Measurements from ENCODE around the gene TMCO1. TPM values are rescaled to one million over a fixed set of nuclear protein-coding genes. Genes with fewer than 3 reads are reported as not detected.

TMCO1 gene
- polyA plus RNA-seq, 1 experiment = 200 TPM

DNA sequence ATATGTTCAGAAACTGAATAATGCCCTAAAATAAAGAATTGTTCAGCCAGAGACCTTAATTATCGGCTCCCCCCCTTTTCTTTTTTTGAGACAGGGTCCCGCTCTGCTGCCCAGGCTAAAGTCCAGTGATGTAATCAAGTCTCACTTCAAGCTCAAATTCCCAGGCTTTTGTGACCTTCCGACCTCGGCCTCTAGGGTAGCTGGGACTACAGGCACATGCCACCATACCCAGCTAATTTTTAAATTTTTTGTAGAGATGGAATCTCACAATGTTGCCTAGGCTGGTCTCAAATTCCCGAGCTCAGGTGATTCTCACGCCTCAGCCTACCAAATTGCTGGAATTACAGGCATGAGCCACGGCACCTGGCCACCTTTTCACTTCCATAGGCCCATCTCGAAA is 26.5 kb downstream of the TMCO1 start:
- ChIA-PET POLR2A (interaction anchor here (0.9 kb wide), 1 partner anchor 157 kb away, joined by 3 read pairs; no protein-coding TSS in a partner anchor), CTCF (interaction anchor here (0.5 to 5.0 kb wide), 5 partner anchors 9 to 182 kb away, joined by 3 to 22 read pairs (median 5); no protein-coding TSS in a partner anchor)
- TF ChIP-seq, protein P1, sequence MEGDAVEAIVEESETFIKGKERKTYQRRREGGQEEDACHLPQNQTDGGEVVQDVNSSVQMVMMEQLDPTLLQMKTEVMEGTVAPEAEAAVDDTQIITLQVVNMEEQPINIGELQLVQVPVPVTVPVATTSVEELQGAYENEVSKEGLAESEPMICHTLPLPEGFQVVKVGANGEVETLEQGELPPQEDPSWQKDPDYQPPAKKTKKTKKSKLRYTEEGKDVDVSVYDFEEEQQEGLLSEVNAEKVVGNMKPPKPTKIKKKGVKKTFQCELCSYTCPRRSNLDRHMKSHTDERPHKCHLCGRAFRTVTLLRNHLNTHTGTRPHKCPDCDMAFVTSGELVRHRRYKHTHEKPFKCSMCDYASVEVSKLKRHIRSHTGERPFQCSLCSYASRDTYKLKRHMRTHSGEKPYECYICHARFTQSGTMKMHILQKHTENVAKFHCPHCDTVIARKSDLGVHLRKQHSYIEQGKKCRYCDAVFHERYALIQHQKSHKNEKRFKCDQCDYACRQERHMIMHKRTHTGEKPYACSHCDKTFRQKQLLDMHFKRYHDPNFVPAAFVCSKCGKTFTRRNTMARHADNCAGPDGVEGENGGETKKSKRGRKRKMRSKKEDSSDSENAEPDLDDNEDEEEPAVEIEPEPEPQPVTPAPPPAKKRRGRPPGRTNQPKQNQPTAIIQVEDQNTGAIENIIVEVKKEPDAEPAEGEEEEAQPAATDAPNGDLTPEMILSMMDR (IDR thresholded peaks at IDR 0.05; ENCODE audit: low read depth, low read length) = no peak
- no peaks in the 10 kb centered on the region for H3K9me3 ChIP-seq (ENCODE audit: control insufficient read depth, insufficient read depth, low read length)
- no peaks in the 10 kb centered on the region for H3K27me3 ChIP-seq (ENCODE audit: control insufficient read depth, insufficient read depth, low read length)
- no peak overlapping the region for H3K4me3 ChIP-seq (ENCODE audit: low read depth, low read length)
- H3K27ac ChIP-seq (ENCODE audit: low read depth, low read length) = no peak overlapping the region
- no peak for DNase-seq (ENCODE audit: low read depth, low spot score)

DNA sequence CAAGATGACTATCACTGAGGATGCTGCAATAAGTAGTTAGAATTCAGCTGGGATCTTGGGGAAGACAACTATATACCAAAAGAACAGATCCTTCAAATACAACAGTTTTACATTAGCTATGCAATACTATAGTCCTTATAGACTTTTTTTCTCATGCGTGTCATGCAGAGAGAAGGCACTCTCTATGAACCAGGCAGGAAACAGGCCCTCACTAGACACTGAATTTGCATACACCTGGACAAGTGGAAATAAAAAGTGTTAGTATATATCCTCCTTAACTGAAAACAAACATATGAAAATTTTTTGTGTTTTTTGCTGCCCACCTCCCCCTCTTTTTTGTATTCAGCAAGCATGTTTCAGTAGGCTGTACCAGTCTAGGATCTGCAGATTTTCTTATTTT is 29.9 kb downstream of the TMCO1 start:
- H3K27ac ChIP-seq (ENCODE audit: low read depth, low read length) = no peak overlapping the region
- no peak for DNase-seq (ENCODE audit: low read depth, low spot score)
- TF ChIP-seq, protein P1 (IDR thresholded peaks at IDR 0.05; ENCODE audit: low read depth, low read length) = no peak
- ChIA-PET POLR2A (no interaction called here), CTCF (interaction anchor here (0.9 to 3.7 kb wide), 3 partner anchors 136 to 190 kb away, joined by 4 to 20 read pairs (median 4); no protein-coding TSS in a partner anchor)
- H3K9me3 ChIP-seq (ENCODE audit: control insufficient read depth, insufficient read depth, low read length) = peaks cover 3% of the 10 kb centered on the region; the same call in 1 of the 2 replicates
- no peaks in the 10 kb centered on the region for H3K27me3 ChIP-seq (ENCODE audit: control insufficient read depth, insufficient read depth, low read length)
- H3K4me3 ChIP-seq (ENCODE audit: low read depth, low read length) = no peak overlapping the region

GRCh38 chr1:165737196-165737595 is 31.5 kb downstream of the TMCO1 start:
- ChIA-PET POLR2A (no interaction called here), CTCF (interaction anchor here (1.5 to 3.7 kb wide), 3 partner anchors 177 to 742 kb away, joined by 4 to 20 read pairs (median 7); no protein-coding TSS in a partner anchor)
- TF ChIP-seq, protein P1 (IDR thresholded peaks at IDR 0.05; ENCODE audit: low read depth, low read length) = no peak
- Histone ChIP-seq H3K4me3 (ENCODE audit: low read depth, low read length) (no peak overlapping the region), H3K27me3 (ENCODE audit: control insufficient read depth, insufficient read depth, low read length) (no peaks in the 10 kb centered on the region), H3K27ac (ENCODE audit: low read depth, low read length) (no peak overlapping the region), H3K9me3 (ENCODE audit: control insufficient read depth, insufficient read depth, low read length) (peaks cover 3% of the 10 kb centered on the region; the same call in 1 of the 2 replicates)
- no peak for DNase-seq (ENCODE audit: low read depth, low spot score)

DNA sequence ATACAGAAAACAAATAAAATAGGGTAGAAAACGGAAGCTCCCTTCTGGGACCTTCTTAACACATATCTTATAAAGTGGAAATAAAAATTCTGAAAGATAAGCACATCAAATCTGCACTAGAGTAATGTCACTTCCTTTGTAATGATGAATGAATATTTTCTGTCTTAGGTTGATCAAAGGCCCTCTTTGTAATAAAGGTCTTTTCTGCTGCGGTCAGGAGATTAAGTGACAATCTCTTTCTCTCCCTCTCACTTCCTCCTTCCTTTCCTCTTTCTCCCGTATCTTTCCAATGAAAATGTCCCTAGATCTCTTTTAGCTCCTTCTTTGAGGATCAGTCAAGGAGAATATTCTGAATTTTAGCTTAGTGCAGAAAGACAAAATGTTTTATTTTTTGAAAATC is 33.8 kb downstream of the TMCO1 start:
- H3K9me3 ChIP-seq (ENCODE audit: control insufficient read depth, insufficient read depth, low read length) = peaks cover 3% of the 10 kb centered on the region; the same call in 1 of the 2 replicates
- POLR2A ChIA-PET = no interaction called here
- CTCF ChIA-PET = interaction anchor here (0.6 to 1.9 kb wide), 5 partner anchors 10 to 197 kb away, joined by 3 to 10 read pairs (median 4); no protein-coding TSS in a partner anchor

DNA sequence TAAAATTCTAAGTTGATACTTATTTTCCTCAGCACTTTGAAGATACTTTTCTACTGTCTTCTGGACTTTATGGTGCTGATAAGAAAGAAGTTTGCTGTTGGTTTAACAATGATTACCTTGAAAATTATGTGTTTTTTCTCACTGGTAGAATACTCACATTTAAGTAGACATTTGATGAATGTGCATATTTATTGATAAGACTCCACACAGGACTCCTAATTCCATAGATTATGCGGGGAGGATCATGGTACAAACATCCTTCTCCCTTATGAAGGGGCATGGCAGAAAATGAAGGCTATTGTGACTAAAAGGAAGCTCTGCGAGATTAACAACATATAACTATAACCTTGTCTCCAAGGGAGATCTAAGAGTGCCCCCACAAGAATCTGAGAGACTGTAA is 41.8 kb downstream of the TMCO1 start:
- POLR2A ChIA-PET = no interaction called here
- no peak overlapping the region for H3K27ac ChIP-seq (ENCODE audit: low read depth, low read length)

More for the DNA sequence above, 33.8 kb downstream of the TMCO1 start:
- Histone ChIP-seq H3K27ac (ENCODE audit: low read depth, low read length) (no peak overlapping the region), H3K4me3 (ENCODE audit: low read depth, low read length) (no peak overlapping the region), H3K27me3 (ENCODE audit: control insufficient read depth, insufficient read depth, low read length) (no peaks in the 10 kb centered on the region)
- DNase-seq (ENCODE audit: low read depth, low spot score) = no peak
- TF ChIP-seq, protein P1 (IDR thresholded peaks at IDR 0.05; ENCODE audit: low read depth, low read length) = no peak

More for the DNA sequence above, 41.8 kb downstream of the TMCO1 start:
- no peaks in the 10 kb centered on the region for H3K27me3 ChIP-seq (ENCODE audit: control insufficient read depth, insufficient read depth, low read length)
- CTCF ChIA-PET = interaction anchor here (0.8 to 1.0 kb wide), 2 partner anchors 188 to 201 kb away, joined by 3 read pairs; no protein-coding TSS in a partner anchor
- TF ChIP-seq, protein P1 (IDR thresholded peaks at IDR 0.05; ENCODE audit: low read depth, low read length) = no peak
- no peaks in the 10 kb centered on the region for H3K9me3 ChIP-seq (ENCODE audit: control insufficient read depth, insufficient read depth, low read length)
- H3K4me3 ChIP-seq (ENCODE audit: low read depth, low read length) = no peak overlapping the region
- DNase-seq (ENCODE audit: low read depth, low spot score) = no peak

All from AG04450 (cell line).